ENCODE measurements around the gene INPP4B. TPM values are rescaled to one million over a fixed set of nuclear protein-coding genes. Genes with fewer than 3 reads are reported as not detected.

INPP4B gene
- total RNA-seq, 1 donor from 2014 or later, result 32.7 TPM

DNA sequence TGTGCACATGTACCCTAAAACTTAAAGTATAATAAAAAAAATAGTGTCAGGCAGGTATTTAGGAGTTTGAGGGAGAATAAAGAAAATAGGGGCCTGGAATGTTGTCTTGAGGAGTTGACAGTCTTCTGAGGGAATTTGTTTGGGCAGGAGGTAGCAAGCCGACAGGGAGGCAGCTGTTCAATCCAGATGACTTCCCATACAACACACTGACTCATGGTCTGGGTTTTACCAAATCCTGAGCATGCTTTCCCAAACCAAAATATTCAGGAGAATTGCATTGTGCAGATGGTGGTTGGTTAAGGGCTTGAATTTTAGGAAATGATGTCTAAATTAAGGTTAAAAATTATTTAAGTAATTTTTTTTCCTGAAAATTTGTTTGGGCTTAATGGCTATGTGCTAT lies 430.0 kb downstream of the INPP4B start:
- Histone ChIP-seq H3K36me3 (no peaks in the 10 kb centered on the region), H3K27me3 (no peaks in the 10 kb centered on the region), H3K4me1 (no peaks in the 10 kb centered on the region), H3K9me3 (no peaks in the 10 kb centered on the region), H3K27ac (no peak overlapping the region), H3K4me3 (no peak overlapping the region)
- intact Hi-C loops (cut with DNase I), result no loop called here
- TF ChIP-seq, protein P1, sequence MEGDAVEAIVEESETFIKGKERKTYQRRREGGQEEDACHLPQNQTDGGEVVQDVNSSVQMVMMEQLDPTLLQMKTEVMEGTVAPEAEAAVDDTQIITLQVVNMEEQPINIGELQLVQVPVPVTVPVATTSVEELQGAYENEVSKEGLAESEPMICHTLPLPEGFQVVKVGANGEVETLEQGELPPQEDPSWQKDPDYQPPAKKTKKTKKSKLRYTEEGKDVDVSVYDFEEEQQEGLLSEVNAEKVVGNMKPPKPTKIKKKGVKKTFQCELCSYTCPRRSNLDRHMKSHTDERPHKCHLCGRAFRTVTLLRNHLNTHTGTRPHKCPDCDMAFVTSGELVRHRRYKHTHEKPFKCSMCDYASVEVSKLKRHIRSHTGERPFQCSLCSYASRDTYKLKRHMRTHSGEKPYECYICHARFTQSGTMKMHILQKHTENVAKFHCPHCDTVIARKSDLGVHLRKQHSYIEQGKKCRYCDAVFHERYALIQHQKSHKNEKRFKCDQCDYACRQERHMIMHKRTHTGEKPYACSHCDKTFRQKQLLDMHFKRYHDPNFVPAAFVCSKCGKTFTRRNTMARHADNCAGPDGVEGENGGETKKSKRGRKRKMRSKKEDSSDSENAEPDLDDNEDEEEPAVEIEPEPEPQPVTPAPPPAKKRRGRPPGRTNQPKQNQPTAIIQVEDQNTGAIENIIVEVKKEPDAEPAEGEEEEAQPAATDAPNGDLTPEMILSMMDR (IDR thresholded peaks at IDR 0.05), result no peak
- no peak for DNase-seq (ENCODE audit: low spot score in 2 of 2)

DNA sequence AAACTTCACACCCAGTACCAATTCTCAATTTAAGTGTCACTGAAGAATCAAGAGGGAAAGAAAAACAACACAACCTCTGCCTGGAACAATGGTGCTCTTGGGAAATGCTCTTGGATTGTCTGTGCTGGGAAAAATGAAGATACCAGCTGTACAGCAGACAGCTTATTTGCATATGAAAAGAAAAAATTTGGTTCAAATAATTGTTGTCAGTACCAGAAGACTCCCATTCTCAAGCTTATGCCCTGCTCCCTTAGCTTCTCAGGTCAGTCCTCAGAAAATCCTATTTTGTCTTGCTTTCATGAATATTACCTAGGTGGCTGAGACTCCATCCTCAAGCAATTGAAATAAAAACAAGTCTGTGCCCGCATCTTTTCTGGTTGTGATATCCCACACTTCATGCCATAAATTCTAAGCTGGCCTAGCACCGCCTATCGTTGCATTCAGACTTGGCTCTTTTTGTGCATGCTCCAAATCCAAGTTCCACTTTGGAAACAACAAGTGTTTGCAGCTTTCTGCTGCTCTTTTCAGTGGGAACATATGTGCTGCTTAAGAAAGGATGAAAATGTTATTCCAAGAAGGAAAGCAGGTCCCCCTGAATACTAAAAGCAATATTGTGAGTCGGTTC lies 431.6 kb downstream of the INPP4B start:
- TF ChIP-seq, protein P1 (IDR thresholded peaks at IDR 0.05), result no peak
- H3K36me3 ChIP-seq, result no peaks in the 10 kb centered on the region
- no peaks in the 10 kb centered on the region for H3K9me3 ChIP-seq
- no peak overlapping the region for H3K27ac ChIP-seq
- DNase-seq (ENCODE audit: low spot score in 2 of 2), result no peak
- H3K4me3 ChIP-seq, result no peak overlapping the region
- H3K4me1 ChIP-seq, result no peaks in the 10 kb centered on the region
- no peaks in the 10 kb centered on the region for H3K27me3 ChIP-seq
- intact Hi-C loops (cut with DNase I), result no loop called here

DNA sequence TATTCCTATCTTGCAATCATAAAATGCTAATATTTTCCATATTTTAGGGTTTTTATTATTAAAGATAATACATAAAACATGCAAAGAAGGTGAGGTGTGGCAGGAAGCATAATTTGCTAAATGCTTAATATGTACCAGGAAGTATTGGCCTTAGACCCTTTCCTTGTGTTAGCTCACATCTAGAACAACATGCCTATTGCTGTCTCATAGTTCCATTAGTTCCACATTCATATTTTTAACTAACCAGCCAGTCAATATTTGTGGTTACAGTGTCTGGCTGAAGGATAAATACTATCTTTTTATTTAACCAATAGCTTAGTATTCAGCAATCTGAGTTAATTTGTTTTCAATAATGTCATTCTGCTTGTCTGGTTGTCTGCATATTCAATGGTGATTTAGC lies 432.6 kb downstream of the INPP4B start:
- intact Hi-C loops (cut with DNase I), result no loop called here
- TF ChIP-seq, protein P1 (IDR thresholded peaks at IDR 0.05), result no peak

DNA sequence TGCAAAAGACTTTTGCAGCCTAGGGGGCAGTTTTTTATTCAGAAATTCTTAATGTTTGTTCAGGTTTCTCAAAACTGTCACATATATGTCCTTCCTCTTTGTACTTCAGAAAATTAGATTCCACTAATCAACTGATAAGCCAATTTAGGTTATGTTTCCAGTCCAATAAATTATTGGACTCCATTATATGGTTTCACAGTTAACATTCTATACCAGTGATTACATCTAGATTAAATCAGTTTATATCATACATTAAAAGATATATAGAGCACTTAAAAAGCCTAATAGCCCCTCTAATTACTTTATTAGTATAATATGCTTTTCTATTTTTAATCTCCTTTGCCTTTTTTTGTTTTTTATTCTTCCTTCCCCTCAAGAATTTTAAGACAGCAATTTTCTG lies 434.1 kb downstream of the INPP4B start:
- Histone ChIP-seq H3K27ac (no peak overlapping the region), H3K4me3 (no peak overlapping the region), H3K4me1 (no peaks in the 10 kb centered on the region), H3K27me3 (no peaks in the 10 kb centered on the region), H3K36me3 (no peaks in the 10 kb centered on the region), H3K9me3 (no peaks in the 10 kb centered on the region)
- DNase-seq (ENCODE audit: low spot score in 2 of 2), result no peak
- intact Hi-C loops (cut with DNase I), result no loop called here
- TF ChIP-seq, protein P1 (IDR thresholded peaks at IDR 0.05), result no peak

More for the DNA sequence above, 432.6 kb downstream of the INPP4B start:
- no peak overlapping the region for H3K27ac ChIP-seq
- no peak for DNase-seq (ENCODE audit: low spot score in 2 of 2)
- H3K4me3 ChIP-seq, result no peak overlapping the region
- no peaks in the 10 kb centered on the region for H3K9me3 ChIP-seq
- H3K27me3 ChIP-seq, result no peaks in the 10 kb centered on the region
- no peaks in the 10 kb centered on the region for H3K36me3 ChIP-seq
- no peaks in the 10 kb centered on the region for H3K4me1 ChIP-seq

DNA sequence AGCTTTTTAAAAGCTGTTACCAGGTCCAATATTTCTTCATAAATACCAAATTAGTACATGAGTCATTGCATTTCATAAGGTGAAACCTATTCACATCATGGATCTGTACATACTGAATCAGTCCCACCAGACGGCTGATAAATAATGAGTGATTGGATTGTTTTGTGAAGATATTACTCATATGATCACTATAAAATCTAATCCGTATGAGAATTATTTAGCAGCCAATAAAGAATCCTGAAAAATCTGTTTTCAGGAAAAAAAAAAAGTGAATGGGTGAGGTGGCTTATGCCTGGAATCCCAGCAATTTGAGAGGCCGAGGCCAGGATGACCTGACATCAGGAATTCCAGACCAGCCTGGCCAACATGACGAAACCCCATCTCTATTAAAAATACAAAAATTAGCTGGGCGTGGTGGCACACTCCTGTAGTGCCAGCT lies 438.1 kb downstream of the INPP4B start:
- H3K4me3 ChIP-seq, result no peak overlapping the region
- TF ChIP-seq, protein P1 (IDR thresholded peaks at IDR 0.05), result no peak
- H3K27me3 ChIP-seq, result no peaks in the 10 kb centered on the region
- H3K27ac ChIP-seq, result no peak overlapping the region
- no peaks in the 10 kb centered on the region for H3K9me3 ChIP-seq
- no peak for DNase-seq (ENCODE audit: low spot score in 2 of 2)
- no peaks in the 10 kb centered on the region for H3K36me3 ChIP-seq
- peaks cover 3 to 15% of the 10 kb centered on the region in 2 donors for H3K4me1 ChIP-seq
- intact Hi-C loops (cut with DNase I), result loop anchor here (5.0 to 10.0 kb wide), 2 partner anchors 56 to 313 kb away; no protein-coding TSS in a partner anchor

Measured in ascending aorta (tissue), 2 donors.